NCI-H1417 treated with DMSO at 0.1 percent for 48 hours (cell line): ENCODE data around the gene C11orf52.

Experiments used
- DNase-seq: peaks from one replicate; lab custom pipeline; 2025; lab: John Stamatoyannopoulos, UW

The C11orf52 gene

GRCh38 chr11:111939836-111940604, 21.3 kb downstream of the C11orf52 start:
- no peak for DNase-seq

GRCh38 chr11:111941963-111942362, 23.2 kb downstream of the C11orf52 start:
- no peak for DNase-seq

DNA sequence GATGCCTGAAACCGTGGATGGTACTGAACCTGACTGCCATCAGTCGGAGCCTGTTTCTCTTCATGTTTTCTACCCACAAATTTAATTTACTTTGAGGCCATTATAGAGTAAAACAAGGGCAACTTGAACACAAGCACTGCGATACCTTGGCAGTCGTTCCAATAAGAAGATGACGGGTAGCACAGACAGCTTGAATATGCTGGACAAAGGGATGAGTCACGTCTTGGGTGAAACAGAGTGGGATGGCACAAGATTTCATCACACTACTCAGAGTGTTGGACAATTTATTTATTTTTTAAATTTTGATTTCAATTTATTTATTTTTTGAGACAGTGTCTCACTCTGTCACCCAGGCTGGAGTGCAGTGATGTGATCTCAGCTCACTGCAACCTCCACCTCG, 24.1 kb downstream of the C11orf52 start:
- DNase-seq, result no peak

GRCh38 chr11:111944139-111944538, 25.4 kb downstream of the C11orf52 start:
- DNase-seq, result no peak

DNA sequence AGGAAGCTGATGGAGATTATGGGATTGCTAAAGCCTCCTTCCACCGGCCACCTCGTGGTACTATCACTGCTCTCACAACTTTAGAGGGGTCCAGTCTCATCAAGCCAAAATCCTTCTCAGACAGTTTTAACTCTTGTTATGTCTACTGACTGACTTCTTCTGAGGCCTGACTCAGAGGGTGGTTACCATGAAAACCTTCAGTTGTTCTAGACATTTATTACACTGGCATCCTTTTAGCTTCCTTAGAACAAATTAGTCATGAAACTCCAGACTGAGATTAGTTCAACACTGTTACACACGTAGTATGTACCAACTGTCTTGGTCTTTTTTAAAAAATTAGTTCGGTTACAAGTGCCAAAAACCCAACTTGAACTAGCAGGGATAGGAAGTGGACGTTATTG, 25.9 kb downstream of the C11orf52 start:
- DNase-seq, result no peak

- no peak for DNase-seq
These were observed 26.5 kb downstream of the C11orf52 start for GRCh38 chr11:111945198-111945597.

GRCh38 chr11:111946499-111946898, 27.8 kb downstream of the C11orf52 start:
- no peak for DNase-seq

DNA sequence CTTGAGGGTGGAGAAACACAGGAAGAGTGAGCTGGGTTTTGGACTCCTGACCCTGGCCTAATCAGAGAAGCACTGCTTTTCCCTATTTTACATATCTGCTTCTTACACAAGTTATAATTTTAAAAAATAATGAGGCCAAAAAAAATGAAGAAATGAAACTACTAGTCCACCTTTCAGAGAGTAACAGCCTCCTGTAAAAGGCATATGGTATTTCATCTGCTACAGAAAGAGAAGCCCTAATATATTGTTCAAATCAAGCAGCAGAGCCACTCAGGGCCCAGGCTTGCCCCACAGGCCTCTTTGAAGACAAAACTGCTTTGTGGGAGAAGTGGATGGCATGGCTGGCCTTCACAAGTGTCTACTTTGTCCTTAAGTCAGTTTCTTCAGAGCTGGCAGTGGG, 28.4 kb downstream of the C11orf52 start:
- no peak for DNase-seq

DNA sequence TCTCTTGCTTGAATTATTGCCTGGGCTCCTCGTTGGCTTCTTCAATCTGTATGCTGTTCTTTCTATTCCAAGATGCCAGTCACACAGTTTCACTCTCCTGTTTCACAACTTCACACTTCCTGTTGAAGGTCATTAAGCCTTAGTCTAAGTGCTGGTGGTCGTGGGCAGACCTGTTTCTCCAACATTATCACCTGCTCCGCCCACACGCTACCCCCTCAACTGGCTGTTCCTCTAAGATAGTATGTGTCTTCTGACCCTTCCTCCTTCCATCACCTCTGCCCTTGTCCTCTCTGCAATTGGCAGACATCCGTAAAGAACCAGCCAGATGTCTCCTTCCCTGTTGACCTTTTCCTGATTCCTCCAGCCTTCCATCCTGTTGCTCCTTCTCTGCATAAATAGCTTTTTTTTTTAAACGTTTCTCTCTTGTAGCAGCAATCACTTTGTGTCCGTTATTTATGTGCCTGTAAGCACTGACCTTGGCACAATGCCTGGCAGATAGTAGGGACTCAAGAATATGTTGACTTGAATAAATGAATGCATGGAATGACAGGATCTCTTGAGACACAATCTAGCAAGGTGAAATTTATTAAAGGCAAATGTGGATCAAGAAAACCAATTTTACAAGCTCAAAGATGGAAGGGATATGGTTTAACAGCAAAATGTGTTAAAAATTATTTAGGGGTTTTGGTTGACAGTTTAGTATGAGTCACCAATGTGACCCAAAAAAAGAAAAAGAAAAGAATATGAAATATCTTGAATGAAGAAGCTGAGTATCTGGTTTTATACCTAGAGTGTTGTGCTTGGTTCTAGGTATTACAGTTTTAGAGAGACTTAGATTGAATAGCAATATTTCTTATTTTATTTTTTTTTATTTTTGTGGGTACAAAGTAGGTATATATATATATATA, 31.1 kb downstream of the C11orf52 start:
- no peak for DNase-seq

DNA sequence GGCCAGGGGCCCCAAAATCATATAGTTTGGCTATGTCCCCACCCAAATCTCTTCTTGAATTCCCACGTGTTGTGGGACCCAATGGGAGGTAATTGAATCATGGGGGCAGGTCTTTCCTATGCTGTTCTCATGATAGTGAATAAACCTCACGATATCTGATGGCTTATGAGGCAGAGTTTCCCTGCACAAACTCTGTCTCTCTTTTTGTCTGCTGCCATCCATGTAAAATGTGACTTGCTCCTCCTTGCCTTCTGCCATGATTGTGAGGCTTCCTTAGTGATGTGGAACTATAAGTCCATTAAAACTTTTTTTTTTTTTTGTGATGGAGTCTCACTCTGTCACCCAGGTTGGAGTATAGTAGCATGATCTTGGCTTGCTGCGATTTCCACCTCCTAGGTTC, 32.9 kb downstream of the C11orf52 start:
- DNase-seq, result no peak

DNA sequence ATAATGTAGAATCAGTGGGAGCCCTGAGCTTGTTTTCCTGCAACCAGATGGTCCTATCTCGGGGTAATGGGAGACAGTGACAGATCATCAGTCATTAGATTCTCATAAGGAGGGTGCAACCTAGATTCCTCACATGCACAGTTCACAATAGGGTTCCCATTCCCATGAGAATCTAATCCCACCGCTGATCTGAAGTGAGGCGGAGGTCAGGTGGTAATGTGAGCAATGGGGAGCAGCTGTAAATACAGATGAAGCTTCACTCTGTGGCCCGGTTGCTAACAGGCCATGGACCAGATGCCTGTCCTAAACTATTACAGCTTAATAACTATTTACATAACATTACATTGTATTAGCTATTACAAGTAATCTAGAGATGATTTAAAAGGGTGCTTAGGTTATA, 35.4 kb downstream of the C11orf52 start:
- DNase-seq, result no peak

DNA sequence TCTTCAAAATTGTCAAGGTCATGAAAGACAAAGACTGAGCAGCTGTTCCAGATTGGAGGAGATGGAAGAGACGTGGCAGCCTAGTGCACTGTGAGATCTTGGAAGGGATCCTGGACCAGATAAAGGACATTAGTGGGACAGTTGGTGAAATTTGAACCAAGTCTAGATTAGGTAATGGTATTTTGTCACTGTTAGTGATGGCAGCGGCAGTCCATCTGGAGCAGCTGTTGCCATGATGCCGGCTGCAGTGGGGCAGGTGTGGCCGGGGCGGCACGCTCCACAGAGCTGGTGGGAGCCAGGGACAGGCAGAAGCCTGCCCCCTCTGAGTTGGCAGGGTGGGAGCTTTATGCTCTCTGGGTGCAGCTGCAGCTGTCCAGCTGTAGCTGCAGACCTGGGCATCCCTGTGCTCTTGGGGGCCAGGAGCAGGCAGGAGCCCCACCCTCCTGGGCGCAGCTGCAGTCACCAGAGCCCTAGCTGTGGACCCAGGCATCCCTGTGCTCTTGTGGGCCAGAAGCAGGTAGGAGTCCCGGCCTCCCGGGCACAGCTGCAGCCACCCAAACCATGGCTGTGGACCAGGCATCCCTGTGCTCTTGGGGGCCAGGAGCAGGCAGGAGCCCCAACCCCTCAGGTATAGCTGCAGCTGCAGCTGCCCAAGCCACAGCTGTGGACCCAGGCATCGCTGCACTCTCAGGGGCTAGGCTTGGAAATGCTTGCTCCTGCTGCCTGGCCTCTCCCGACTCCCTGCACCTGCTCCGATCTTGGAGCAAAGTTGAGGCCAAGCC, 39.1 kb downstream of the C11orf52 start:
- DNase-seq, result no peak

- no peak for DNase-seq
These were observed 42.2 kb downstream of the C11orf52 start for GRCh38 chr11:111960916-111961315.

DNA sequence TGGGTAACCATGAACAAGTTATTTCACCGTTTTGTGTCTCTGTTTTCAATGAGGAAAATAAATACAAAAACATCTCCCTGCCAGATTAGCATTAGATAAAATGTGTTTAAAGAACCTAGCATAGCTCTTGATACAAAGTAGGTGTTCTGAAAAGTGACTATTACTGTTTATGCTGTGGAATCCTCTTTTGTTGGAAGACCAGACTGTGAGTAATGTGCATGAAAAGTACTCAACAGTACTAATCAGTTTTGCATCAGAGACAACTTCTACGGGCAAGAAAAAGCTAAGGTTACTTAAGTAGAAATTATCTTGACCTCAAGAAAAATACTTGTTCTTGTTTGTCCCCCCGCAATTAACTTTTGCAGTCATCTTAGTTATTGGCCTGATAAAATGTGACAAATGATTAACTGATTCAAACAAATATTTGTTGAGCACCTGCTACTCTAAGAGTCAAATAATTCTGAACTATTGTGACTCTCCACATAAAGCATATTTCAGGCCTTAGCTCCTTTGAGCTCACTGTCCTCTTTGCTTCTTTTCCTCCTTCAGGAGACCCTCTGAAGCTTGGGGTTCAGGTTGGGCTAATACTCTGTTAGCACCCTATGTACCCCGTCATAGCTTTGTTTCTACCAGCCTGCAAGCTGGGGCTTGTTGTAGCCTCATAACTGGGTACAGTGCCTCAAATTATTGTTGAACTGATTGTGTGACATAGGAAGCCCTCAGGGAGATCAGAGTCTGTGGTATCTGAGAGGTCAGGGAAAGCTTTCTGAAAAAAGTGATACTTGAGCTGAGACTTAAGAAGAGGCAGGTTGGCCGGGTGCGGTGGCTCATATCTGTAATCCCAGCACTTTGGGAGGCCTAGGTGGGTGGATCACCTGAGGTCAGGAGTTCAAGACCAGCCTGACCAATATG, 42.9 kb downstream of the C11orf52 start:
- DNase-seq, result no peak

- DNase-seq, result no peak
These were observed 45.2 kb downstream of the C11orf52 start for GRCh38 chr11:111963931-111964340.

GRCh38 chr11:111966678-111967077, 48.0 kb downstream of the C11orf52 start:
- DNase-seq, result no peak

- DNase-seq, result no peak
These were observed 48.9 kb downstream of the C11orf52 start for GRCh38 chr11:111967649-111968048.

DNA sequence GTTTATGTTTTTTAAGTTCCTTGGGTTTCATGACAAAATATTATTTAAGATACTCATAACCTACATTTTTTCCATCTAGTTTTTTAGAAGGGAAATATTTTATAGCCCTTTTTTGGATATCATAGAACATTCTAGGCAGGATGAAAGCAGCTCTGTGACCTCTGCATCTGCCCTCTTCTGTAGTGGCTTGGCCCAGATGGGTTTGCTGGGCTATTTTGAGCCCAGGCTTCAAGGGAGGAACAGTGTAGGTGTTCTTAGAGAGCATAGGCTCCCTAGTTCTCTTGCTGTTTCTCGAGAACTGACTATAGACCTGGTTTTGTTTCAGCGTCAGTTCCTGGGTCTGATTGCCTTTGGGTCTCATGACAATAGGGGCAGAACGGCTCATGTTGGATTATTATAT, 50.6 kb downstream of the C11orf52 start:
- no peak for DNase-seq

DNA sequence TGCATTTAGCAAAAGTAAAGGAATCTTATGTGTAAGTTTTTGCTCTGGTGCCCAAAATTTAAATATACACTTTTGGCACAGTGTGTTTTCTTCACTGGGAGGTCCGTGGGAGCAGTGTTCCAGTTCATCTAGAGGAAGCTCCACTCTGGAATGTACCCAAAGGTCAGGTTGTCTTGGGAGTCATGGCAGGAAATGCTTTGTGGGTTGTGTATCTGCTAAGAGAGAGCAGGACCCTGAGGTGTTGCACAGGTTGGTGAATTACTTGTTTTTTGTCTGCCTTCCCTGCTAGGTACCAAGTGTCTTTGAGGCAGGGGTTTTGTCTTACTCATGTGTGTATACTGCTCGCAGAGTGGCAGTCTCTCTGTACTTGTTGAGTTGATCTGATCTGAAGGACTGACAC, 55.7 kb downstream of the C11orf52 start:
- DNase-seq, result no peak

GRCh38 chr11:111975076-111975806, 56.5 kb downstream of the C11orf52 start:
- no peak for DNase-seq
